Activated T-cell treated with anti-CD3 and anti-CD28 coated beads, Interleukin-2, amount 50 U/mL, for 72 hours (primary cell): ENCODE data around the gene MLIP. TPM values are rescaled to one million over a fixed set of nuclear protein-coding genes. Genes with fewer than 3 reads are reported as not detected.
"Not testable (repeated sequence)": the region's sequence is repeated elsewhere in the genome, so short reads cannot be mapped to it uniquely, and the experiment has no call there.

ENCODE experiments used
- ATAC-seq, 2 donors: fragments of 150-1000 bp; cut with Tn5 transposase; replicated peaks in 1 of 2; 2 replicates each; pipeline ENCODE4 v1.10.0; 2021; ENCODE audit warnings: moderate library complexity in 2 of 2, mild to moderate bottlenecking in 1 of 2
- DNase-seq, 2 donors: peaks; one replicate each; pipeline ENCODE4 v3.0.0; 2021 to 2022; ENCODE audit warnings: mixed read lengths in 1 of 2
- H3K27ac Mint-ChIP-seq: one replicate; pipeline ENCODE4 v1.8.0; 2022; ENCODE audit warnings: mild to moderate bottlenecking, moderate library complexity, mixed read lengths
- H3K27me3 Mint-ChIP-seq: one replicate; pipeline ENCODE4 v1.8.0; 2022; ENCODE audit warnings: low read depth, mixed read lengths
- H3K36me3 Mint-ChIP-seq, 2 donors: one replicate each; pipeline ENCODE4 v1.8.0; 2022; ENCODE audit warnings: mixed read lengths in 2 of 2, mild to moderate bottlenecking in 1 of 2; ENCODE audit not compliant: insufficient read depth in 2 of 2
- H3K4me1 Mint-ChIP-seq: one replicate; pipeline ENCODE4 v1.8.0; 2022; ENCODE audit warnings: low read depth, mixed read lengths
- H3K4me3 Mint-ChIP-seq, 2 donors: one replicate each; pipeline ENCODE4 v1.8.0; 2022; ENCODE audit warnings: mild to moderate bottlenecking in 2 of 2, mixed read lengths in 2 of 2, moderate library complexity in 2 of 2
- H3K9me3 Mint-ChIP-seq, 2 donors: one replicate each; pipeline ENCODE4 v1.8.0; 2022; ENCODE audit warnings: mixed read lengths in 2 of 2
- total RNA-seq, 2 donors: library from RNA; stranded (reverse); gene quantifications; one replicate each; pipeline ENCODE4 v1.2.3, GENCODE V29; 2022

MLIP gene
- total RNA-seq, 2 donors from 2014 or later = not detected

GRCh38 chr6:54222217-54222616 is 111.0 kb downstream of the MLIP start:
- ATAC-seq (no peak), DNase-seq (no peak)
- H3K4me1 Mint-ChIP-seq = no peaks in the 10 kb centered on the region
- no peaks in the 10 kb centered on the region for H3K27me3 Mint-ChIP-seq
- peaks cover 0 to 5% of the 10 kb centered on the region in 2 donors for H3K9me3 Mint-ChIP-seq
- no peaks in the 10 kb centered on the region for H3K36me3 Mint-ChIP-seq
- H3K27ac Mint-ChIP-seq = no peak overlapping the region
- no peak overlapping the region for H3K4me3 Mint-ChIP-seq

- ATAC-seq (no peak), DNase-seq (no peak)
- Mint-ChIP-seq H3K27ac (no peak overlapping the region), H3K36me3 (no peaks in the 10 kb centered on the region), H3K4me3 (no peak overlapping the region), H3K9me3 (peaks cover 1 to 3% of the 10 kb centered on the region in 2 donors), H3K4me1 (no peaks in the 10 kb centered on the region), H3K27me3 (no peaks in the 10 kb centered on the region)
Observed at GRCh38 chr6:54232703-54233102, 121.5 kb downstream of the MLIP start.

GRCh38 chr6:54234539-54234938 is 123.3 kb downstream of the MLIP start:
- Mint-ChIP-seq H3K27me3 (no peaks in the 10 kb centered on the region), H3K9me3 (peaks cover 3% of the 10 kb centered on the region in 2 donors), H3K4me1 (no peaks in the 10 kb centered on the region), H3K36me3 (no peaks in the 10 kb centered on the region), H3K4me3 (no peak overlapping the region), H3K27ac (no peak overlapping the region)
- DNase-seq (no peak), ATAC-seq (no peak)

DNA sequence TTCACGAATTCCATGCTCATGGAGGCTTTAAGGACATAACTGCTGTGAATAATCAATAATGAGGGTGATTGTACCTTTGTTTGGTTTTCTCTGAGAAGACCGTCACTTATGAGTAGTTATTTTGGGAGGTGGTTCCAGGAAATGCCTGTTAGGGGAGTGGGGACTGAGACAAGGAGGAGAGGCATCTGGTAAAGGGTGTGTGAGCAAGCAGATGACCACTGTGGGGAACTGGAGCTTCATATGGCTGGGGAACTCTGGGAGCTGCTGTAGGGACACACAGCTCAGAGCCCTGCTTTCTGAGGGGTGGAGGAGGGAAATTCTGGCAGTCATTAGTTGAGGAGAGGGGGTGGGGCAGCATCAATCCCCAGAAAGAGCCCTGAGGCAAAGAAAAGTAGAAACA is 125.7 kb downstream of the MLIP start:
- no peak overlapping the region for H3K27ac Mint-ChIP-seq
- no peaks in the 10 kb centered on the region for H3K4me1 Mint-ChIP-seq
- DNase-seq (no peak), ATAC-seq (no peak)
- peaks cover 3% of the 10 kb centered on the region in 2 donors for H3K9me3 Mint-ChIP-seq
- H3K27me3 Mint-ChIP-seq = no peaks in the 10 kb centered on the region
- H3K36me3 Mint-ChIP-seq = no peaks in the 10 kb centered on the region
- no peak overlapping the region for H3K4me3 Mint-ChIP-seq

DNA sequence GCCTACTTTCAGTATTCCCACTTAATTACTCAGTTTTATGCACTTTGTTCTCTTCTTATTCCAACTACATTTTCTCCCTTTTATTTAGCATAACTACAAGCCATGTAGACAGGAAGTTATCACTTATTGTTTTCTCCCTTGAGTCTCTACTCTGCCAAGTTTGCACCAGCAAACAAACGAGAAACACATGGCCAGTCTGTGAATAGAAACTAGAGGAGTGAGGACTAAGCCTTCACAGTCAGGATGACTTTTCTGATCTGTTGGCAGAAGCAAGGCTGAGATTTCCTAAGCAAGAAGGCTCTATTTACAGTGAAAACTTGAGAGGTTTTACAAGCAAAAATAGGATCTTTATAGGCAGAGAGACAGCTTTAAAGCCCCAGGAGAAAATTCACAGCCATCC is 127.2 kb downstream of the MLIP start:
- no peaks in the 10 kb centered on the region for H3K4me1 Mint-ChIP-seq
- H3K4me3 Mint-ChIP-seq = no peak overlapping the region
- H3K9me3 Mint-ChIP-seq = peaks cover 0 to 3% of the 10 kb centered on the region in 2 donors
- H3K27ac Mint-ChIP-seq = no peak overlapping the region
- ATAC-seq (no peak), DNase-seq (no peak)
- no peaks in the 10 kb centered on the region for H3K27me3 Mint-ChIP-seq
- no peaks in the 10 kb centered on the region for H3K36me3 Mint-ChIP-seq

GRCh38 chr6:54243699-54244098 is 132.5 kb downstream of the MLIP start:
- no peak overlapping the region for H3K27ac Mint-ChIP-seq
- no peaks in the 10 kb centered on the region for H3K36me3 Mint-ChIP-seq
- no peaks in the 10 kb centered on the region for H3K27me3 Mint-ChIP-seq
- no peak overlapping the region for H3K4me3 Mint-ChIP-seq
- no peaks in the 10 kb centered on the region for H3K4me1 Mint-ChIP-seq
- no peak for ATAC-seq
- no peak for DNase-seq
- H3K9me3 Mint-ChIP-seq = no peaks in the 10 kb centered on the region

DNA sequence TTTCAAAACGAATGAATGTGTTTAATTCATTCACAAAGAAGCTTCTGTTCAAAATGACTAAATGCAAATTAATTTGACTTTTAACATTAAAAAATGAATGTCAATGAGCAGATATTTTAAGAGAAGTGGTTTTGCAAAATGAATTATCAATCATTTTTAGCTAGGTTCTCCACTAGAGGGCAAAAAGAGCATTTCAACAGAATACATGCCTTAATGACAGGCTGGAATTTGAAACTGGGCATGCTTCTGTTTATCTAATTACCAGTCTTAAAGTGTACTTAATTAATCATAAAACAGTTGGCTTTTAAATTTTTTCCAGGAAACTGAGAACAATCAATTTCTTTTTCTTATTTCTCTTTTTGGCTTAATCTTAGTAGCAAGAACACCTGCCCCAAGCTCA is 133.2 kb downstream of the MLIP start:
- Mint-ChIP-seq H3K4me3 (no peak overlapping the region), H3K27me3 (no peaks in the 10 kb centered on the region), H3K9me3 (no peaks in the 10 kb centered on the region), H3K27ac (no peak overlapping the region), H3K36me3 (no peaks in the 10 kb centered on the region), H3K4me1 (no peaks in the 10 kb centered on the region)
- ATAC-seq = no peak
- DNase-seq = no peak

DNA sequence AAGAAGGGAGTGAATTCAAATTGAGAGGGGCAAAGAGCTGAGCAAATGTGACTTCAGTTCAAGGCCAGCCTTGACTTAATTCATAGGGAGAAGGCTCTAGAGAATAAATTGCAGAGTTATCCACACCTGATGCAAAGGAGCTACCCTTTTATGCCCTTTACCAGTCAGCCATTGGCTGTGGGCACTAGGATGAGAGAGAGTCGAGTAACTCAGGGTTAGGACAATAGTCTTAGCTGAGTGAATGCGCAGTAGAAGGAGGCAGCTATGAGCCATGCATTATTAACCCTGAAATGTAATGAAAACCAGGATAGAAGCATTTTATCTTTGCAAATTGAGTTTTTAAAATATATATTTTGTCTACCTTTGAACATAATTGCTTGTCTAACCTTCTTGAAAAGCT is 134.0 kb downstream of the MLIP start:
- no peak for ATAC-seq
- Mint-ChIP-seq H3K27me3 (no peaks in the 10 kb centered on the region), H3K27ac (no peak overlapping the region)

DNA sequence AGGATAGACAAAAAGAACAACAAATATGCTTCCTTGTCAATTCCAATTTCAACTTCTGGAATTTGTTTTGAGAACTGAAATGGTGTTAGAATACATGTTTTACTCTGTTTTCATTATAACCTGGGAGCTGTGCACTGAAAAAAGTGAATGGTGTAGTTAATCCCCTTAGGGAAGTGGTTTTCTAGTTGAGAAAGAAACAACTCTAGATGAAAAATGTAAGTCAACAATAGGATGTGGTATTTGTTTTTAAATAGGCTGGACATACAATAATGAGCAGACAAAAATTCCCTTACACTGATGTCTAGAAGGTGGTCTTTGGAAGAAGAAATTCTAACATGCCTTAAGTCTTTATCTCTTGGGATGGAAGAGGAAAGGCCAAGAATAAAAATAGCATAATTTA is 137.1 kb downstream of the MLIP start:
- Mint-ChIP-seq H3K27ac (no peak overlapping the region), H3K36me3 (no peaks in the 10 kb centered on the region), H3K4me3 (no peak overlapping the region), H3K27me3 (no peaks in the 10 kb centered on the region), H3K9me3 (no peaks in the 10 kb centered on the region), H3K4me1 (no peaks in the 10 kb centered on the region)
- ATAC-seq (no peak), DNase-seq (no peak)

More for the DNA sequence above, 134.0 kb downstream of the MLIP start:
- Mint-ChIP-seq H3K4me3 (no peak overlapping the region), H3K9me3 (no peaks in the 10 kb centered on the region), H3K36me3 (no peaks in the 10 kb centered on the region), H3K4me1 (no peaks in the 10 kb centered on the region)
- no peak for DNase-seq

DNA sequence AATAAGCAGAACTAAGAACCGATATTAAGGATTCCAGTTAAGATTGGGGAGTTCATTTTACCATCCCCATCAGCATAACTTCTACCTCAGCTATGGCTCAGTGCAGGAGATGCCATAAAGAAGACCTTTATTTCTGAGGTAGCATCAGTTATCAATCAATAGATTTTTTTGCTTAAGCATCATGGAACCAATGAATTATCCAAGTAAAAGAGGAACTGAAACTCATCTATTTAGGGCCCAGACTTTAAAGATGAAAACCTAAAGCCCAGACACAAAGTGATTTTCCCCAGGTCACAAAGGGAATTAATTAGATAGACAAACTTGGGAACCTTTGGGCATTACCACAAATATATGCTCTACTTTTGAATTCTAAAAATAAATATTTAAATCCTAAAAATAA is 137.8 kb downstream of the MLIP start:
- DNase-seq = no peak
- Mint-ChIP-seq H3K27ac (no peak overlapping the region), H3K27me3 (no peaks in the 10 kb centered on the region), H3K9me3 (no peaks in the 10 kb centered on the region), H3K4me1 (no peaks in the 10 kb centered on the region), H3K4me3 (no peak overlapping the region), H3K36me3 (no peaks in the 10 kb centered on the region)
- no peak for ATAC-seq

DNA sequence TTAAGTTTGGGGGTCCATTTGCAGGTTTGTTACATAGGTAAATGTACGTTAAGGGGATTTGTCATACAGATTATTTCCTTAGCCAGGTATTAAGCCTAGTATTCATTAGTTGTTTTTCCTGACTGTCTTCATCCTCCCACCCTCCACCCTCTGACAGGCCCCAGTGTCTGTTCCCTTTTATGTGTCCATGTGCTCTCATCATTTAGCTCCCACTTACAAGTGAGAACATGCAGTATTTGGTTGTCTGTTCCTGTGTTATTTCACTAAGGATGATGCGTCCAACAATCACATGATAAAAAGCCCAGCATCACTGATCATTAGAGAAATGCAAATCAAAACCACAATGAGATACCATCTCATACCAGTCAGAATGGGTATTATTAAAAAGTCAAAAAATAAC is 138.6 kb downstream of the MLIP start:
- not testable (repeated sequence) for H3K27me3 Mint-ChIP-seq, ATAC-seq, H3K36me3 Mint-ChIP-seq, H3K4me1 Mint-ChIP-seq, DNase-seq, H3K4me3 Mint-ChIP-seq, H3K27ac Mint-ChIP-seq, H3K9me3 Mint-ChIP-seq

- H3K9me3 Mint-ChIP-seq = no peaks in the 10 kb centered on the region
- ATAC-seq = peak; percentile 33 to 51
- H3K4me3 Mint-ChIP-seq = no peak overlapping the region
- H3K4me1 Mint-ChIP-seq = no peaks in the 10 kb centered on the region
- H3K27me3 Mint-ChIP-seq = no peaks in the 10 kb centered on the region
- H3K36me3 Mint-ChIP-seq = no peaks in the 10 kb centered on the region
- no peak overlapping the region for H3K27ac Mint-ChIP-seq
- no peak for DNase-seq
Observed at GRCh38 chr6:54252496-54252895, 141.3 kb downstream of the MLIP start.

DNA sequence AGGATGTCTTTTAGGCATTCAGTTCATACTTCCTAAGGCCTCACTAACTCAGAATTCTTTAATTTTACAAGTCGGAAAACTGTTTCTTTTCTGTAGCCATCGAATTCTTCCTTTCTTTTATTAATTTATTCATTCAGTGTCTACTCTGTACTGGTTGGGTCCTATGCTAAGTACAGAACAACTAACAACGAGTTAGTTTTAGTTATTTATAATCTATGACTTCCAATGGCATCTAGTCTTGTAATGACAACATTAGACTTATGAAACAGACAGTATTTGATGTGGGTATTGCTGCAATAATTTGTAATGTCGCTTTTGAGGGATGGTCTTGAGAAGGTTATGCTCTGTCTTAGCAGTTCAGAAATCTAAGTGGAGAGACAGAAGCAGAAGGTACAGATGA is 141.7 kb downstream of the MLIP start:
- Mint-ChIP-seq H3K9me3 (no peaks in the 10 kb centered on the region), H3K36me3 (no peaks in the 10 kb centered on the region), H3K27ac (no peak overlapping the region), H3K27me3 (no peaks in the 10 kb centered on the region), H3K4me1 (no peaks in the 10 kb centered on the region), H3K4me3 (no peak overlapping the region)
- ATAC-seq (peak in 1 of 2 donors; percentile 9), DNase-seq (no peak)

DNA sequence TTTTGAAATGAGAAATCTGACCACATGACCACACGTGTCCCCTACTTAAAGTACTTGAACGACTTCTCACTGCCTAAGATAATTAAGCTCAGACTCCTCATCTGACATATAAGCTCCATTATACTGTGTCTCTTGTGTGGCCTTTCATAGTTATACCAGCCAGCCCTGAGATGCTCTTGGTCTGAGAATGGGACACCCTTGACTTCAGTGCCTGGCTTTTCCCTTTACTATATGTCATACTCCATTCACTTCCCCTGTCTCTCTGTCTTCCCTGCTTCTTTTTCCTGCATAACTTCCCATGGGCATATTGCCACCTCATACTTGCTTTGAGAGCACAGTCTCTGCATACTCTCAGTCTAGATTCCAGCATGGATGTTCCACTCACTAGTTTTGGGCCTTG is 143.6 kb downstream of the MLIP start:
- Mint-ChIP-seq H3K9me3 (no peaks in the 10 kb centered on the region), H3K4me3 (no peak overlapping the region), H3K27ac (no peak overlapping the region), H3K36me3 (no peaks in the 10 kb centered on the region), H3K27me3 (no peaks in the 10 kb centered on the region), H3K4me1 (no peaks in the 10 kb centered on the region)
- DNase-seq (no peak), ATAC-seq (no peak)
